IPS-18c (cell line): ENCODE results near the gene CRYBG2.
"Not testable (repeated sequence)": the region's sequence is repeated elsewhere in the genome, so short reads cannot be mapped to it uniquely, and the experiment has no call there.

Experiments
- H3K4me3 ChIP-seq: 2 replicates; pipeline ENCODE4 v1.7.0; 2013; ENCODE audit warnings: low read depth, mild to moderate bottlenecking, low read length, moderate library complexity; ENCODE audit not compliant: insufficient read depth
- H3K9me3 ChIP-seq: one replicate; pipeline ENCODE4 v1.6.1; 2013; ENCODE audit warnings: mild to moderate bottlenecking, low read length, moderate library complexity; ENCODE audit not compliant: control insufficient read depth, insufficient read depth

Gene CRYBG2

GRCh38 chr1:26293911-26294463 lies 59.9 kb downstream of the CRYBG2 start:
- H3K9me3 ChIP-seq: no peaks in the 10 kb centered on the region

GRCh38 chr1:26292735-26293134 lies 61.2 kb downstream of the CRYBG2 start:
- H3K4me3 ChIP-seq, H3K9me3 ChIP-seq: not testable (repeated sequence)

More at GRCh38 chr1:26293911-26294463, 59.9 kb downstream of the CRYBG2 start:
- no peak overlapping the region for H3K4me3 ChIP-seq

- H3K9me3 ChIP-seq: no peaks in the 10 kb centered on the region
- H3K4me3 ChIP-seq: no peak overlapping the region
Observed at GRCh38 chr1:26291939-26292338, 62.0 kb downstream of the CRYBG2 start.

GRCh38 chr1:26291433-26291832 lies 62.5 kb downstream of the CRYBG2 start:
- H3K4me3 ChIP-seq: no peak overlapping the region
- no peaks in the 10 kb centered on the region for H3K9me3 ChIP-seq

GRCh38 chr1:26290882-26291261 lies 63.1 kb downstream of the CRYBG2 start:
- Histone ChIP-seq H3K9me3 (no peaks in the 10 kb centered on the region), H3K4me3 (no peak overlapping the region)

- no peak overlapping the region for H3K4me3 ChIP-seq
- H3K9me3 ChIP-seq: no peaks in the 10 kb centered on the region
Observed at GRCh38 chr1:26290122-26290881, 63.6 kb downstream of the CRYBG2 start.

- Histone ChIP-seq H3K9me3 (no peaks in the 10 kb centered on the region), H3K4me3 (no peak overlapping the region)
Observed at GRCh38 chr1:26289158-26290059, 64.5 kb downstream of the CRYBG2 start.

- no peaks in the 10 kb centered on the region for H3K9me3 ChIP-seq
- H3K4me3 ChIP-seq: no peak overlapping the region
Observed at GRCh38 chr1:26288311-26288941, 65.5 kb downstream of the CRYBG2 start.

GRCh38 chr1:26287811-26288210 lies 66.1 kb downstream of the CRYBG2 start:
- H3K4me3 ChIP-seq: no peak overlapping the region

GRCh38 chr1:26287033-26287711 lies 66.8 kb downstream of the CRYBG2 start:
- Histone ChIP-seq H3K9me3 (no peaks in the 10 kb centered on the region), H3K4me3 (no peak overlapping the region)

More at GRCh38 chr1:26287811-26288210, 66.1 kb downstream of the CRYBG2 start:
- H3K9me3 ChIP-seq: no peaks in the 10 kb centered on the region

GRCh38 chr1:26286064-26286416 lies 67.9 kb downstream of the CRYBG2 start:
- H3K4me3 ChIP-seq: no peak overlapping the region
- H3K9me3 ChIP-seq: no peaks in the 10 kb centered on the region

GRCh38 chr1:26285366-26286063 lies 68.4 kb downstream of the CRYBG2 start:
- Histone ChIP-seq H3K4me3 (no peak overlapping the region), H3K9me3 (no peaks in the 10 kb centered on the region)

- H3K9me3 ChIP-seq: no peaks in the 10 kb centered on the region
- H3K4me3 ChIP-seq: no peak overlapping the region
Observed at GRCh38 chr1:26284597-26285347, 69.2 kb downstream of the CRYBG2 start.

- H3K4me3 ChIP-seq: no peak overlapping the region
- no peaks in the 10 kb centered on the region for H3K9me3 ChIP-seq
Observed at GRCh38 chr1:26283871-26284596, 69.9 kb downstream of the CRYBG2 start.

GRCh38 chr1:26283279-26283853 lies 70.6 kb downstream of the CRYBG2 start:
- Histone ChIP-seq H3K4me3 (no peak overlapping the region), H3K9me3 (no peaks in the 10 kb centered on the region)
